GM23338 (cell line): ENCODE results near the gene TEX36. TPM values are rescaled to one million over a fixed set of nuclear protein-coding genes. Genes with fewer than 3 reads are reported as not detected.

Experiments used
- ATAC-seq: fragments of 200-7000 bp; cut with Tn5 transposase; 3 replicates; pipeline ENCODE4 v1.9.1; 2020
- DNase-seq: peaks from one replicate; pipeline ENCODE4 v3.0.0-alpha.2; 2015; ENCODE audit warnings: low spot score
- H2AFZ ChIP-seq: fragments of 200-600 bp; sonication (generic); 2 replicates; pipeline ENCODE4 v1.8.0; 2016; ENCODE audit warnings: antibody characterized with exemption, mild to moderate bottlenecking, moderate library complexity
- H3F3A ChIP-seq: fragments of 200-600 bp; sonication (generic); replicated peaks from 2 replicates; pipeline ENCODE4 v1.8.0; 2017; ENCODE audit warnings: antibody characterized with exemption, mixed run types, low read depth
- H3K27ac ChIP-seq: fragments of 200-600 bp; sonication (generic); 2 replicates; pipeline ENCODE4 v1.6.1; 2016; ENCODE audit warnings: low read depth
- H3K27me3 ChIP-seq: fragments of 200-600 bp; sonication (generic); 2 replicates; pipeline ENCODE4 v1.8.0; 2016; ENCODE audit warnings: mild to moderate bottlenecking, mixed run types, moderate library complexity; ENCODE audit not compliant: insufficient read depth
- H3K36me3 ChIP-seq: fragments of 200-600 bp; sonication (generic); 2 replicates; pipeline ENCODE4 v1.8.0; 2016; ENCODE audit warnings: mild to moderate bottlenecking; ENCODE audit not compliant: insufficient read depth
- H3K4me1 ChIP-seq: fragments of 200-600 bp; sonication (generic); 2 replicates; pipeline ENCODE4 v1.8.0; 2016; ENCODE audit warnings: mild to moderate bottlenecking, moderate library complexity; ENCODE audit not compliant: insufficient read depth
- H3K4me2 ChIP-seq: fragments of 200-600 bp; sonication (generic); 2 replicates; pipeline ENCODE4 v1.7.1; 2017; ENCODE audit warnings: mixed run types
- H3K4me3 ChIP-seq: fragments of 200-600 bp; sonication (generic); 2 replicates; pipeline ENCODE4 v1.6.1; 2016; ENCODE audit warnings: mixed run types
- H3K79me2 ChIP-seq: fragments of 200-600 bp; sonication (generic); replicated peaks from 2 replicates; pipeline ENCODE4 v1.8.0; 2017; ENCODE audit warnings: mild to moderate bottlenecking; ENCODE audit not compliant: insufficient read depth
- H3K9me2 ChIP-seq: fragments of 200-600 bp; sonication (generic); 2 replicates; pipeline ENCODE4 v1.8.0; 2017; ENCODE audit not compliant: insufficient read depth
- H4K20me1 ChIP-seq: fragments of 200-600 bp; sonication (generic); replicated peaks from 2 replicates; pipeline ENCODE4 v1.8.0; 2017; ENCODE audit warnings: mild to moderate bottlenecking; ENCODE audit not compliant: insufficient read depth
- H3K27ac Mint-ChIP-seq: 2 replicates; pipeline ENCODE4 v1.8.0; 2020; ENCODE audit warnings: inconsistent platforms, mild to moderate bottlenecking, moderate library complexity, mixed read lengths
- H3K27me3 Mint-ChIP-seq: 3 replicates; pipeline ENCODE4 v1.8.0; 2022; ENCODE audit warnings: low read depth, mild to moderate bottlenecking, moderate library complexity, mixed read lengths, inconsistent platforms; ENCODE audit not compliant: insufficient read depth, poor library complexity
- H3K36me3 Mint-ChIP-seq: 3 replicates; pipeline ENCODE4 v1.8.0; 2021; ENCODE audit warnings: low read depth, mild to moderate bottlenecking, inconsistent platforms, moderate library complexity, mixed read lengths
- H3K4me1 Mint-ChIP-seq: 3 replicates; pipeline ENCODE4 v1.8.0; 2020; ENCODE audit warnings: mild to moderate bottlenecking, inconsistent platforms, mixed read lengths
- H3K4me3 Mint-ChIP-seq: 3 replicates; pipeline ENCODE4 v1.8.0; 2021; ENCODE audit warnings: moderate library complexity, mild to moderate bottlenecking, inconsistent platforms, mixed read lengths
- H3K9me3 Mint-ChIP-seq: 3 replicates; pipeline ENCODE4 v1.8.0; 2020; ENCODE audit warnings: moderate library complexity, mild to moderate bottlenecking, inconsistent platforms, mixed read lengths
- CREB1 ChIP-seq: fragments of 250-450 bp; sonication (Bioruptor Pico); IDR thresholded peaks from 2 replicates; pipeline ENCODE4 v1.5.0; 2020; ENCODE audit warnings: low read depth, mild to moderate bottlenecking, moderate library complexity
- NANOG ChIP-seq: IDR thresholded peaks from 2 replicates; pipeline ENCODE4 v1.6.1; 2016; ENCODE audit warnings: antibody characterized with exemption, borderline replicate concordance
- POLR2AphosphoS5 ChIP-seq: IDR thresholded peaks from 2 replicates; pipeline ENCODE4 v1.6.1; 2016; ENCODE audit warnings: antibody characterized with exemption, low read depth
- STAT1 ChIP-seq: IDR thresholded peaks from one replicate; pipeline ENCODE4 v1.6.1; 2016; ENCODE audit warnings: antibody characterized with exemption; ENCODE audit not compliant: unreplicated experiment
- ZNF114 ChIP-seq: fragments of 250-450 bp; sonication (Bioruptor Pico); IDR thresholded peaks from 2 replicates; pipeline ENCODE4 v1.5.0; 2020; ENCODE audit warnings: mild to moderate bottlenecking, moderate library complexity
- ZNF331 ChIP-seq: fragments of 250-450 bp; sonication (Bioruptor Pico); IDR thresholded peaks from 2 replicates; pipeline ENCODE4 v1.5.0; 2020; ENCODE audit warnings: low read depth, mild to moderate bottlenecking, moderate library complexity
- polyA plus RNA-seq: library from polyadenylated mRNA; unstranded; fragments of >200 nt; fragmentation: Nextera tagmentation; extraction: Ambion mirVana; gene quantifications from 2 replicates; pipeline ENCODE4 v1.2.1, GENCODE V29; 2016
- total RNA-seq: library from RNA; depleted of rRNA; stranded (reverse); fragments of >200 nt; shearing (Covaris generic); gene quantifications from 2 replicates; pipeline ENCODE4 v1.2.3, GENCODE V29; 2014
- TF ChIP-seq, protein P1 (sequence below): IDR thresholded peaks from one replicate; pipeline ENCODE4 v1.6.1; 2018; ENCODE audit warnings: antibody characterized with exemption; ENCODE audit not compliant: unreplicated experiment
- TF ChIP-seq, protein P2 (sequence below): IDR thresholded peaks from 2 replicates; pipeline ENCODE4 v1.6.1; 2016; ENCODE audit warnings: antibody characterized with exemption
- TF ChIP-seq, protein P3 (sequence below), 2 experiments: fragments of 200-600 bp in 1 of 2; sonication (generic) in 1 of 2; conservative IDR thresholded peaks; 2 replicates each; pipeline versions ENCODE4 v1.5.1 to v1.6.1; 2016 to 2017; ENCODE audit warnings: antibody characterized with exemption in 2 of 2, low read depth in 2 of 2, mild to moderate bottlenecking in 2 of 2, moderate library complexity in 1 of 2

Gene TEX36
- total and polyA plus RNA-seq, 2 experiments from 2014 or later, result not detected

DNA sequence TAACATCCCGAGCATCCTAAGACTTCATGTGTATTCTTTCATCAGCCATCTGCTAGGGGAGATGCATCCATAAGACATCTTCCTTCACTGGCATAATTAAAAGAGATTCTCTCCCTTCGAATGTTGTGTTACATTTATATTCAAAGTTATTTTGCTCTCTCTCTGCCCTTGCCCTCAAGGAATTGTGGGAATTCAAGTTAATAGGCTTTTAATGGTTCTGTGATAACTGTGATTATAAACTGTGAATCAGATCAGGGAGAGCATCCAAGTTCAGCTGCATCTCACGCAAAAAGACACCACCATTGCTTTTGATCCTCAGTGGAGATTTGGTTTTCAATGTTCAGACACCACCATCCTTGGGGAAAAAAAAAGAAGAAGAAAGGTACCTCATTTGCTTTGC is 9.2 kb upstream of the TEX36 start:
- Mint-ChIP-seq H3K9me3 (no peaks in the 10 kb centered on the region), H3K4me1 (peaks cover 3% of the 10 kb centered on the region; the same call in 1 of the 3 replicates)
- H3K27ac ChIP-seq, result no peak overlapping the region

DNA sequence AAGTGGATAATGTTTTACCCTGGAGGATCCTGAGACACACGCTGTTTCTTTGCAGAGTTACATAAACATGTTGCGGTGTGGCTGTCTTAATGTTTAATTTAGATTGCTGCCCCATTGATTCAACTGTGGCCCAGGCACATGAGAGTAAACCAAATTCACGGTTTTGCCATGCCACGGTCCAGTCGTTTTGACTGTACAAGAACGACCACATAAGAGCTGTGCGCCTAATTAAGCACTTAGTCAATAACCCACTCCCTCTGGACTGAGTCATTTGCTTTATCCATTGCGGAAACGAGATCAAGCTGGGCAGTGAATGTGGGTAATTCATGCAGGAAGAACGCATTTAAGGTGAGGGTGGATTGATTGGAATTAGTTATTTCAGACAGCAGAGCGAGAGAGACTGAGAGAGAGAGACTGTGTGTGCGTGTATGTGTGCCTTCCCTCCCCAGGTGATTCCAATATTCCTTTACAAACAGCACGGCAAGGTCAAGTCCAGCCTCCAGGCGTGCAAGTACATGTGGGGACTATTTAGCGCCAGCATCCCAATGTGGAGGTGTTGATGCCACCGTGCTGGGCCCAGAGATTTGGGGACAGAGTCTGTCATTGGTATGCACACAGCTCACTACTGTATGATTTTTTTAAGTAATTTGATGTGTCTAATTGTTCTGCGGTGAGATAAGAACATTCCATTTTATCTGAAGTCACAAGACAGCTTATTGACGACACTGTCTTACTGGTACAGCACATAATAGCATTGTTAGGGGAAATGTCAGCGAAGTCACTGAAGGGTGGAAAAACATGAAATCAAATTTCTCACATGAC is 8.4 kb upstream of the TEX36 start:
- Mint-ChIP-seq H3K9me3 (no peaks in the 10 kb centered on the region), H3K36me3 (no peaks in the 10 kb centered on the region), H3K4me3 (no peak overlapping the region), H3K27me3 (no peaks in the 10 kb centered on the region), H3K27ac (no peak overlapping the region), H3K4me1 (peaks cover 3% of the 10 kb centered on the region; the same call in 1 of the 3 replicates)
- Histone ChIP-seq H3K79me2 (no peaks in the 10 kb centered on the region), H3K36me3 (no peaks in the 10 kb centered on the region), H3K4me2 (no peak overlapping the region), H3K9me2 (0 out of 2 replicates have a peak, but pooled peaks cover 3% of the 10 kb centered on the region), H3K4me1 (no peaks in the 10 kb centered on the region), H3F3A (no peaks in the 10 kb centered on the region), H3K27ac (no peak overlapping the region), H4K20me1 (no peaks in the 10 kb centered on the region), H3K4me3 (no peak overlapping the region), H3K27me3 (no peaks in the 10 kb centered on the region), H2AFZ (no peak overlapping the region)
- DNase-seq (no peak), ATAC-seq (no peak)
- TF ChIP-seq, protein P1, sequence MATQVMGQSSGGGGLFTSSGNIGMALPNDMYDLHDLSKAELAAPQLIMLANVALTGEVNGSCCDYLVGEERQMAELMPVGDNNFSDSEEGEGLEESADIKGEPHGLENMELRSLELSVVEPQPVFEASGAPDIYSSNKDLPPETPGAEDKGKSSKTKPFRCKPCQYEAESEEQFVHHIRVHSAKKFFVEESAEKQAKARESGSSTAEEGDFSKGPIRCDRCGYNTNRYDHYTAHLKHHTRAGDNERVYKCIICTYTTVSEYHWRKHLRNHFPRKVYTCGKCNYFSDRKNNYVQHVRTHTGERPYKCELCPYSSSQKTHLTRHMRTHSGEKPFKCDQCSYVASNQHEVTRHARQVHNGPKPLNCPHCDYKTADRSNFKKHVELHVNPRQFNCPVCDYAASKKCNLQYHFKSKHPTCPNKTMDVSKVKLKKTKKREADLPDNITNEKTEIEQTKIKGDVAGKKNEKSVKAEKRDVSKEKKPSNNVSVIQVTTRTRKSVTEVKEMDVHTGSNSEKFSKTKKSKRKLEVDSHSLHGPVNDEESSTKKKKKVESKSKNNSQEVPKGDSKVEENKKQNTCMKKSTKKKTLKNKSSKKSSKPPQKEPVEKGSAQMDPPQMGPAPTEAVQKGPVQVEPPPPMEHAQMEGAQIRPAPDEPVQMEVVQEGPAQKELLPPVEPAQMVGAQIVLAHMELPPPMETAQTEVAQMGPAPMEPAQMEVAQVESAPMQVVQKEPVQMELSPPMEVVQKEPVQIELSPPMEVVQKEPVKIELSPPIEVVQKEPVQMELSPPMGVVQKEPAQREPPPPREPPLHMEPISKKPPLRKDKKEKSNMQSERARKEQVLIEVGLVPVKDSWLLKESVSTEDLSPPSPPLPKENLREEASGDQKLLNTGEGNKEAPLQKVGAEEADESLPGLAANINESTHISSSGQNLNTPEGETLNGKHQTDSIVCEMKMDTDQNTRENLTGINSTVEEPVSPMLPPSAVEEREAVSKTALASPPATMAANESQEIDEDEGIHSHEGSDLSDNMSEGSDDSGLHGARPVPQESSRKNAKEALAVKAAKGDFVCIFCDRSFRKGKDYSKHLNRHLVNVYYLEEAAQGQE, result no peak
- TF ChIP-seq ZNF114 (CRISPR knock-in tag) (no peak), CREB1 (CRISPR knock-in tag) (no peak), NANOG (no peak)
- TF ChIP-seq, protein P2, sequence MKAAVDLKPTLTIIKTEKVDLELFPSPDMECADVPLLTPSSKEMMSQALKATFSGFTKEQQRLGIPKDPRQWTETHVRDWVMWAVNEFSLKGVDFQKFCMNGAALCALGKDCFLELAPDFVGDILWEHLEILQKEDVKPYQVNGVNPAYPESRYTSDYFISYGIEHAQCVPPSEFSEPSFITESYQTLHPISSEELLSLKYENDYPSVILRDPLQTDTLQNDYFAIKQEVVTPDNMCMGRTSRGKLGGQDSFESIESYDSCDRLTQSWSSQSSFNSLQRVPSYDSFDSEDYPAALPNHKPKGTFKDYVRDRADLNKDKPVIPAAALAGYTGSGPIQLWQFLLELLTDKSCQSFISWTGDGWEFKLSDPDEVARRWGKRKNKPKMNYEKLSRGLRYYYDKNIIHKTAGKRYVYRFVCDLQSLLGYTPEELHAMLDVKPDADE, result no peak

More for the DNA sequence above, 9.2 kb upstream of the TEX36 start:
- Histone ChIP-seq H3K4me1 (no peaks in the 10 kb centered on the region), H2AFZ (no peak overlapping the region; the same call in 1 of the 2 replicates), H3K79me2 (no peaks in the 10 kb centered on the region), H3F3A (no peaks in the 10 kb centered on the region), H3K9me2 (0 out of 2 replicates have a peak, but pooled peaks cover 3% of the 10 kb centered on the region), H3K4me3 (no peak overlapping the region), H3K27me3 (no peaks in the 10 kb centered on the region), H3K4me2 (no peak overlapping the region), H4K20me1 (no peaks in the 10 kb centered on the region), H3K36me3 (no peaks in the 10 kb centered on the region)
- H3K4me3 Mint-ChIP-seq, result no peak overlapping the region
- no peak for DNase-seq
- H3K27me3 Mint-ChIP-seq, result no peaks in the 10 kb centered on the region
- ATAC-seq, result no peak
- TF ChIP-seq CREB1 (CRISPR knock-in tag) (no peak), STAT1 (no peak), POLR2AphosphoS5 (no peak), ZNF331 (CRISPR knock-in tag) (no peak)
- TF ChIP-seq, protein P3, sequence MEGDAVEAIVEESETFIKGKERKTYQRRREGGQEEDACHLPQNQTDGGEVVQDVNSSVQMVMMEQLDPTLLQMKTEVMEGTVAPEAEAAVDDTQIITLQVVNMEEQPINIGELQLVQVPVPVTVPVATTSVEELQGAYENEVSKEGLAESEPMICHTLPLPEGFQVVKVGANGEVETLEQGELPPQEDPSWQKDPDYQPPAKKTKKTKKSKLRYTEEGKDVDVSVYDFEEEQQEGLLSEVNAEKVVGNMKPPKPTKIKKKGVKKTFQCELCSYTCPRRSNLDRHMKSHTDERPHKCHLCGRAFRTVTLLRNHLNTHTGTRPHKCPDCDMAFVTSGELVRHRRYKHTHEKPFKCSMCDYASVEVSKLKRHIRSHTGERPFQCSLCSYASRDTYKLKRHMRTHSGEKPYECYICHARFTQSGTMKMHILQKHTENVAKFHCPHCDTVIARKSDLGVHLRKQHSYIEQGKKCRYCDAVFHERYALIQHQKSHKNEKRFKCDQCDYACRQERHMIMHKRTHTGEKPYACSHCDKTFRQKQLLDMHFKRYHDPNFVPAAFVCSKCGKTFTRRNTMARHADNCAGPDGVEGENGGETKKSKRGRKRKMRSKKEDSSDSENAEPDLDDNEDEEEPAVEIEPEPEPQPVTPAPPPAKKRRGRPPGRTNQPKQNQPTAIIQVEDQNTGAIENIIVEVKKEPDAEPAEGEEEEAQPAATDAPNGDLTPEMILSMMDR (conservative IDR thresholded peaks at IDR 0.05; ENCODE audit: low read depth in 2 of 2), result no peak
- TF ChIP-seq, protein P1, result no peak
- H3K36me3 Mint-ChIP-seq, result no peaks in the 10 kb centered on the region
- H3K27ac Mint-ChIP-seq, result no peak overlapping the region
